ENCODE data around the gene DHX58.

The DHX58 gene

DNA sequence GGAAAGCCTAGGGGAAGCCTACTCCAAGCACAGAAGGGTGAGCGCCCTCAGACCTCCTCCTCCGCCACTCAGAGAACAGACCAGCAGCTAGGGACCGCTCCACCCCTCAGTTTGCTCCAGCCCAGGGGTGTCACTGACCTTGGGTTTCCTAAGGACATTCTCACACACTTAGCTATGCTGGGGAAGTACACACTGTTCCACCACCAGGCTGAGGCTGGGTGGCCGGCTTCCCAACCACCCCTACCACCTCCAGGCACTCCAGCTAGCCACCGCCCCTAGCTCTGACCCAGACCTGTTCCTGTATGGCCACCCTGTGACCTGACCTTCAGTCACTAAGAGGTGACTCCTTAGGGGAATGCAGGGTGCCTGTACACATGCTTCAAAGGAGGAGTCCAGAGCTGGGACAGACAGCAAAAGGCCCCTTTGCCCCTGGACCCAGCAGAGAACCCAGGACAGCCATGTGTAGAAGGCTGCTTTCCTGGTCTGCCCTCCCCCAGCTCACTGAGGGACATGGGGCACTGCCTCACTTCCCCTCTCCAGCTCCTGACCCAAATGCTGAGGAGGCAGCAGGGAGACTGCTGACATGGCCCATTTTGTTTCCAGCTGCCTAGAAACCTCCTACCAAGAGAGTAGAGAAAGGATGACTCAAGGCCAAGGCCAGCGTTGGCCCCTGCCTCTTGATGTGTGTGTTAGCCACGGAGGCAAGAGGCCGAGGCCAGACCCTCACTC is 16.8 kb upstream of the DHX58 start:
- DNase-seq (ENCODE audit: low read depth in 2 of 2) = no peak

- DNase-seq (ENCODE audit: low read depth in 2 of 2) = no peak
Observed at GRCh38 chr17:42127414-42127813, 14.9 kb upstream of the DHX58 start.

DNA sequence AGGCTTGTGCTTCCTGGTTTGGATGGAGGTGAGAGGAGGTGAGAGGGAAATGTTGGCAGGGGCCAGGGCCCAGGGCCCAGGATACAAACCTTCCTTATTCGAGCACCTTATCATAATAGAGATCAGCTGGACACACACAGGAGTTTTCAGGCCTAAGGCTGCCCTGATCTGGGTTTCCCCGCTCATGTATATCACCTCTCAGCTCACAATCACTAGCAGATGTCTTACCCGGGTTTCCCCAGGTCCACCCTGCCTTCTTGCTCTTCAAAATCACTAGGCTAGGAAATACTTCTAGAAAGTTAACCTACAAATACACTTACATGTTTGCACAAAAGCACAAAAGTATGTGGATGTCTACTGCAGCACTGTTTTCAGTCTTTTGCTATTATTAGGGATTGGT is 14.3 kb upstream of the DHX58 start:
- no peak for DNase-seq (ENCODE audit: low read depth in 2 of 2)

DNA sequence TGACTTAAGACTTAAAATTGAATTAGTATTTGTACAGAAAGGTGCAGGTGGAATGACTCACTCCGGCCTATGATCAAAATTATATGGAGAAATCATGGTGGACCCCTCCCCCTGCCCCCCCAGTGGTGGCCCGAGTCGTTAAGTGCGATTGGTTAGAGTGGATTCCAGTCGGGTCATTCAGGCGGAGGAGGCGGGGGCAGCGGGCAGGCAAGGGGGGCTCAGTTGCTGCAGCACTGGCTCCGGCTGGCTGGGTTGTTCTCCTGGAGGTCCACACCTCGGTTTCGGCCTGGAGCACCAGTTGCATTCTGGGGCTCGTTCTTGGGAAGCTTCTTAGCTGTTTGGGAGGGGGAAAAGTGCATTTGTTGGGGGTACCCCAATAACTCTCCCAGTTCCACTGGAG is 13.1 kb upstream of the DHX58 start:
- no peak for DNase-seq (ENCODE audit: low read depth in 2 of 2)

DNA sequence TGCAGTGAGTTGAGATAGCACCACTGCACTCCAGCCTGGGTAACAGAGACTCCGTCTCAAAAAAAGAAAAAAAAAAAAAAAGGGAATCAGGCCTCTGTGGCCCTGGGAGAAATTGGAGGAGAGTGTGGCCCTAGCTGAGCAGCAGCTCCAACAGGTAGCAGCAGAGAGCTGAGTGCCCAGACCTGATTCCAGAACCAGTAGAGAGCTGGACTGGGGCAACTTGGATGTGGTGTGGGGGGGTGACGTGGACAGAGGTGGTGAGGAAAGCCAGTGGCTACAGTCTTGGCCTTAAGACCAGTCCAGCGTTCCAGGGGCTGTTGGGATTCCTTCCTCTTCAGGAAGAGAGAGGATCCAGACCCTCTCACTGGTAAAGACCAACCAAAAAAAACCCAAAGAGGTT is 11.7 kb upstream of the DHX58 start:
- no peak for DNase-seq (ENCODE audit: low read depth in 2 of 2)

GRCh38 chr17:42122371-42123303 is 10.1 kb upstream of the DHX58 start, which contains the start of gene HSPB9:
HSPB9 (plus strand) TSS chr17:42122804; CDS start chr17:42122851, 47 bp downstream.
- DNase-seq (ENCODE audit: low read depth in 2 of 2) = no peak

DNA sequence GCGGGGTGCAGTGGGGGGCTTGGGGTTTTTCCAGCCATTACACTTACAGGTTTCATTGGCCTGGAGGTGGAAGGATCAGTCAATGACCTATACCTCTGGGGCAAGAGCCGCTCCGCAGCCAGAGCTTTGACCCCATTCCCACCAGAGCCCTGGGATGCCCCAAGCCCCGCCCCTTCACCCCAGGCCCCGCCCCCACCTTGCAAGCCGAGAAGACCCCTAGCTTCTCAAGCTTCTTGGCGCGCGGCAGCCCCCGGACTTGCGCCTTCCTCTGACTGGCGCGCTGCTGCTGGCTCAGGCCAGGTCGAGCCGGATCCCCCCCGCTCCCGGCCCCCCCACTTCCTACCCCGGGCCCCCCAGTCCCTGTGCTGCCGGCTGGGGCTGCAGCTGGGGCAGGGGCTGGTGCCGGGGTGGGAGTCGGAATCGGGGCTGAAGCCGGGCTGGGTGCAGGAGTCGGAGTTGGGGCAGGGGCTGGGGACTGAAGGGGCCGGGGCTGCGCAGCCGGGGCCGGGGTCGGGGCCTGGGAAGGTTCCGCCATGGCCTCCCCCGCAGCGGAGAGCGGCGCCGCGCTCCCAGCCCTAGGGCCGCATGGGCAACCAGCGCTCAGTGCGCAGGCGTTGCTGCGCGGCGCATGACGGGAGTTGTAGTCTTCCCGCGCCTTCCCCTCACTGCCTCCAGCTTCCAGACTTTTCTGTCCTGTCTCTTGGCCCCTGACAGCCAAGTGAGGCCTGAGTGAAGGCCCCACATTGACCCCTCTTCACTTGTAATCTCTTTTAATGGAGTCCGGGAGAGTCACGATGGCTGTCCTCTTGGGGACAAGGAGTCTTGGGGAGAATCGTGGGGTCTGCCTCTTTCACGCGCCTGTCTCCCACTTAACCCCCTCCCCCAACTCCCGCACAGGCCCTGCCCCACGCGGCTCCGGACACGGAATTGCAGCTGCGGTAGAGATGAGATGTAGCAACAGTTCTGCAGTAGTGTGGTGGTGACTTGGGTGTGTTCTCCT is 8.6 kb upstream of the DHX58 start, which contains the start of gene KAT2A:
KAT2A (minus strand) TSS at position 598 of the 1,000 bp plus-strand sequence; CDS start at position 535, 63 bp downstream.
- peak; percentile 67 to 68 for DNase-seq (ENCODE audit: low read depth in 2 of 2)

DNA sequence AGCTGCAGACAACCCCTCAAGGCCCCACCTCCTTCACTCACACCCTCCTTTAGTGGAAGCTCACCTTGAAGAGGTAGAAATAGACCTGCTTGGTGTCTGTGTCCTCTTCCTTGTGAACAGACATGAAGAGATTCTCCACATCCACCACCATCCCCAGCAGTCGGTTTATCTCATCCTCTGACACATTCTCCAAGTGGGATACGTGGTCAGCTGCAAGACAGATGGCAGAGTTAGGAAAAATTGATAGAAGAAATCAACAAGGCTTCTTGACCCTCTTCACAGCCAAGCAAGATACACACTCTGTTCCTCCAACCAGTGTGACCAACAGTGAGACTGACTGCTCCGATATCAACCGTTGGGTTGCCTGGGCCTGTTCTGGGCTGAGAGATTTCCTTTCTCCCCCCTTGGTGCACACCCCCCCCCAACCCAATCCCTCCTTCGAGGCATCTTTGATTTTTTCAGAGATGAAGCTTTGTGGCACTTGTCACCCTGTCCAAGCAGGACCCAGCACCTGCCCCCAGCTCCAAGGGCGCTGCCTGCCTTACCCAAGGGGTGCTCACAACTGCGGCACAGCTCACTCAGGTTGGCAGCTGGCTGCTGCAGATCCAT is 7.8 kb upstream of the DHX58 start:
- DNase-seq (ENCODE audit: low read depth in 2 of 2) = no peak

- DNase-seq (ENCODE audit: low read depth in 2 of 2) = no peak
Observed at GRCh38 chr17:42119301-42119700, 6.8 kb upstream of the DHX58 start.

GRCh38 chr17:42118545-42118944 is 6.0 kb upstream of the DHX58 start:
- peak in 1 of 2 donors; percentile 29 for DNase-seq (ENCODE audit: low read depth in 2 of 2)

DNA sequence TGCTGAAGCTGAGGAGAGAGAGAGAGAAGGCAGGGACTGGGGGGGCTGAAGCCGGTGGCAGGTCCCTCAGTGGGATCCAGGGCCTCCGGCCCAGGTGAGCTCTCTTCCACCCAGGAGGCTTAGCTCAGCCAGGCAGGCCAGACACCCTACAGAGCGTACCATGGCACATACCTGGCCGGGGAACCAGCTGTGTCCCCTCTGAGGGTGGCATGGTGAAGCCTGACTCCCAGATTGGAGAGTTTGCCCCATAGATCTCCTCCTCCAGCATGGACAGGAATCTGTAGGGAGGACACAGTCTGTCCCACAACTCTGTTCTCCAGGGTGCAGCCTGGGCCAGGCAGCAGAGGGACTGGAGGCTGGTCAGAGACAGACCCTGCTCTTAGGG is 5.6 kb upstream of the DHX58 start:
- DNase-seq (ENCODE audit: low read depth in 2 of 2) = no peak

DNA sequence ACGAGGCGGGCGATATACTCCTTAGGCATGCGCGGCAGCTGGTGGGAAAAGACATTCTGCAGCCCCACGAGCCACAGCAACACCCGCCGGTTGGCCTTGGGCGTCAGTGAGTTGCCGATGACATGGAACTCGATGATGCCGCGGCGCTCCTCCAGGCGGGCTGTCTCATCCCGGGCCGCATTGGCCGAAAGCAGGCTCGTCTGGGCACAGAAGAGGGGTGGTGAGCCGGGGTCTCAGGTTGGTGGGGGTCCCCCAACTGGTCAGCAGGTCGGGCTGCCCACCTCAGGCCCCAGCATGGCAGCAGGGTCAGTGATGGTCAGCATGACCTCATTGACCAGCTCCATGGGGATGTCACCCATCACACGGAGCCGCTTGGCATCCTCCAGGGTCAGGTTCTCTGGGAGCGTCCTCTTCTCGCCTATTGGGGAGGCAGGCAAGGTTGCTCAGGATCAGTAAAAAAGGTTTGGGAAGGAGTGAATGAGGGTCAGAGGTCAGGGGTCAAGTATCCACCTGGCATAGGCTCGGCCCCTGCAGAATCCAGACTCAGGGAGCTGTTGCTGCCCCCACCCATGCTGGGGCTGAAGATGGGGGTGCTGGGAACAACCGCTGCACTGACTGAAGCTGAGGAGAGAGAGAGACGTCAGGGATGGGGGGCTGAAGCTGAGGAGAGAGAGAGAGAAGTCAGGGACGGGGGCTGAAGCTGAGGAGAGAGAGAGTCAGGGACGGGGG is 5.0 kb upstream of the DHX58 start:
- no peak for DNase-seq (ENCODE audit: low read depth in 2 of 2)

GRCh38 chr17:42116705-42117396 is 4.3 kb upstream of the DHX58 start:
- peak; percentile 58 to 60 for DNase-seq (ENCODE audit: low read depth in 2 of 2)

GRCh38 chr17:42114118-42114517 is 1.6 kb upstream of the DHX58 start:
- no peak for DNase-seq (ENCODE audit: low read depth in 2 of 2)

GRCh38 chr17:42113293-42114069 is 967 bp upstream of the DHX58 start:
- no peak for DNase-seq (ENCODE audit: low read depth in 2 of 2)

DNA sequence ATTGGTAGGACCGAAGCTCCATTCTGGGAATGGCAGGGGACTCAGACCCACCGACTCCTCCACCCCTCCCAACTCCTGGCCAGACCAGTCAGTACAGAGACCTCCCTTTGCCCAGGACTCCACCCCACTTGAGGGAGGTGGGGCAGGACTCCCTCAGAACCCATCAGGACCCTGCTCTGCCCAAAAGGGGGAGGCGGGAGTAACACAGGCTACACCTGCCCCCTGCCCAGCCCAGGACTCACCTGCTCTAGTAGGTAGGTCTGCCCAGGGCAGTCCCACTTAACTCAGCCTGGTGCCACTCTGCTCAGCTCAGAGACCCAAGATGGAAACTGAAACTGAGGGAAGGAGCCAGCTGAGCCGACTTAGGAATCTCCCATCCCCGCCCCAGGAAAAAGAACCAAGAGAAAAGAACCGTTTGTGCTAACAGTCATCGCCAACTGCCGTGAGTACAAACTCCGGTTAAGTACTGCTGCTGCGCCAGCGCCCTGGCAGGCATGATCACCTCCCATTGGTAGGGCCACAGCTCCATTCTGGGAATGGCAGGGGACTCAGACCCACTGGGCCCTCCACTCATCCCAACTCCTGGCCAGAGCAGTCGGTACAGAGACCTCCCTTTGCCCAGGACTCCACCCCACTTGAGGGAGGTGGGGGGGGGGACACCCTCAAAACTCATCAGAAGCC is 503 bp downstream of the DHX58 start:
- no peak for DNase-seq (ENCODE audit: low read depth in 2 of 2)

DNA sequence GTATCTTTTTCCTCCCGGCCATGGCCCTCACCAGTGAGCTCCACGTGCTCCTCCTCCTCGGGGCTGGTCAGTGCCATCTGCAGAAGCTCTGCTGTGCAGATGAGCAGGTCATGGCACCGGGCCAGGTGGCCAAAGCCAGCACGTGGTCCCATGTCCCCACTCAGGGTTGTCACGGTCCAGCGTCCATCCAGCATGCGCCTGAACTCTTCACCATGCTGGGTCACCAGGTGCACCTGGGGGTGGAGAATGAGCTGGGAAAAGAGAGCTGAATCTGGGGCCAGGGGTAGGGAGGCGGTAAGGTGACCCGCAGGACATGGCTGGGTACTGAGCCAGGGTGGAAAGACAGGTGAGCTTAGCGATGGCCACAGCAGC is 1.3 kb downstream of the DHX58 start:
- DNase-seq (ENCODE audit: low read depth in 2 of 2) = no peak

Data from stimulated activated CD8-positive, alpha-beta memory T cell treated with anti-CD3 and anti-CD28 coated beads, Interleukin-15, amount 100 ng/mL, for 48 hours (primary cell).